SU-DHL-6 (cell line): ENCODE measurements around the gene ARL8B.
A peak's percentile ranks its signal among the peaks of the same experiment; 100 is the strongest.

Source experiments
- H2AFZ ChIP-seq: fragments of 200-600 bp; sonication (generic); 2 replicates; pipeline ENCODE4 v1.6.1; 2014; ENCODE audit warnings: low read depth, mild to moderate bottlenecking, moderate library complexity, mixed read lengths, antibody characterized with exemption, low read length; ENCODE audit not compliant: severe bottlenecking
- H3F3A ChIP-seq: fragments of 200-600 bp; shearing (Covaris generic); 2 replicates; pipeline ENCODE4 v1.6.0; 2016; ENCODE audit warnings: antibody characterized with exemption, mild to moderate bottlenecking; ENCODE audit not compliant: insufficient read depth
- H3K27ac ChIP-seq: fragments of 200-600 bp; sonication (generic); 2 replicates; pipeline ENCODE4 v1.5.1; 2016; ENCODE audit warnings: low read depth, mild to moderate bottlenecking, low read length, moderate library complexity, mixed read lengths
- H3K27me3 ChIP-seq: fragments of 200-600 bp; sonication (generic), shearing (Covaris generic); 2 replicates; pipeline ENCODE4 v1.6.0; 2014; ENCODE audit warnings: mild to moderate bottlenecking, low read length
- H3K36me3 ChIP-seq: fragments of 200-600 bp; sonication (generic); 2 replicates; pipeline ENCODE4 v1.6.1; 2014; ENCODE audit warnings: mild to moderate bottlenecking, low read length, mixed read lengths
- H3K4me2 ChIP-seq: fragments of 300-600, 200-600 bp; shearing (Covaris generic), sonication (generic); 2 replicates; pipeline ENCODE4 v1.6.0; 2014; ENCODE audit warnings: low read length, low read depth, mild to moderate bottlenecking; ENCODE audit not compliant: poor library complexity, severe bottlenecking
- H3K4me3 ChIP-seq: fragments of 200-600 bp; sonication (generic); 2 replicates; pipeline ENCODE4 v1.5.1; 2014; ENCODE audit warnings: antibody characterized with exemption, low read length, mild to moderate bottlenecking, mixed read lengths; ENCODE audit not compliant: insufficient read depth, poor library complexity, severe bottlenecking
- H3K79me2 ChIP-seq: fragments of 200-600 bp; sonication (generic); 2 replicates; pipeline ENCODE4 v1.6.1; 2014; ENCODE audit warnings: mild to moderate bottlenecking, low read length, moderate library complexity; ENCODE audit not compliant: insufficient read depth
- H3K9ac ChIP-seq: fragments of 200-600 bp; sonication (generic); 2 replicates; pipeline ENCODE4 v1.7.0; 2014; ENCODE audit warnings: mild to moderate bottlenecking, low read length
- H3K9me2 ChIP-seq: fragments of 200-600 bp; sonication (generic); replicated peaks from 2 replicates; pipeline ENCODE4 v1.6.1; 2014; ENCODE audit warnings: low read length; ENCODE audit not compliant: insufficient read depth
- H3K9me3 ChIP-seq: fragments of 200-600 bp; sonication (generic); 2 replicates; pipeline ENCODE4 v1.6.1; 2014; ENCODE audit warnings: low read length, mixed read lengths; ENCODE audit not compliant: insufficient read depth
- H4K20me1 ChIP-seq: fragments of 200-600 bp; sonication (generic); 2 replicates; pipeline ENCODE4 v1.6.1; 2014; ENCODE audit warnings: low read depth, mild to moderate bottlenecking, antibody characterized with exemption, low read length, moderate library complexity, mixed read lengths
- EZH2phosphoT487 ChIP-seq: fragments of 200-600 bp; sonication (generic), shearing (Covaris generic); conservative IDR thresholded peaks from 2 replicates; pipeline ENCODE4 v1.6.1; 2018; ENCODE audit warnings: mild to moderate bottlenecking, antibody characterized with exemption, low read length, moderate library complexity, mixed read lengths
- TF ChIP-seq, protein P1 (sequence below): fragments of 200-600 bp; sonication (generic); IDR thresholded peaks from one replicate; pipeline ENCODE4 v1.5.1; 2017; ENCODE audit warnings: antibody characterized with exemption, mild to moderate bottlenecking, low read length, moderate library complexity; ENCODE audit not compliant: insufficient read depth, poor library complexity, severe bottlenecking

The ARL8B gene

DNA sequence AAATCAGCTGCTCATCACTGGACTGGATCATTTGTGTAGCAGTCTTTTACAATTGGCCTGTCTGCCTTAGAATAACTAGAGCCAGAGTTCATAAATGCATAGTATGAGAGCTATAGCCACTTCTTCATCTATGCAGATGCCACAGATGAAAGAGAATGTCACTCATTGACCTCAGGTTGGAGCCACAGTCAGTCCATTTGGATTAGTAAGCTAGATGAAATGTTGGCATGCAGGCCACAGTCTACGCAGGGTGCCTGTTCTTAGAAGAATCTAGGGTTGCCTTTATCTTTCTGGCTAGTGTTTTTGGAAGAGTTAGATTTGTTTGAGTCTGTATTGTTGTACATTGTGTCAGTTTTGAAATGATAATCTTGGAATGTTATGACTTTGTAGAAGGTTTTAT is 40.0 kb downstream of the ARL8B start:
- TF ChIP-seq, protein P1, sequence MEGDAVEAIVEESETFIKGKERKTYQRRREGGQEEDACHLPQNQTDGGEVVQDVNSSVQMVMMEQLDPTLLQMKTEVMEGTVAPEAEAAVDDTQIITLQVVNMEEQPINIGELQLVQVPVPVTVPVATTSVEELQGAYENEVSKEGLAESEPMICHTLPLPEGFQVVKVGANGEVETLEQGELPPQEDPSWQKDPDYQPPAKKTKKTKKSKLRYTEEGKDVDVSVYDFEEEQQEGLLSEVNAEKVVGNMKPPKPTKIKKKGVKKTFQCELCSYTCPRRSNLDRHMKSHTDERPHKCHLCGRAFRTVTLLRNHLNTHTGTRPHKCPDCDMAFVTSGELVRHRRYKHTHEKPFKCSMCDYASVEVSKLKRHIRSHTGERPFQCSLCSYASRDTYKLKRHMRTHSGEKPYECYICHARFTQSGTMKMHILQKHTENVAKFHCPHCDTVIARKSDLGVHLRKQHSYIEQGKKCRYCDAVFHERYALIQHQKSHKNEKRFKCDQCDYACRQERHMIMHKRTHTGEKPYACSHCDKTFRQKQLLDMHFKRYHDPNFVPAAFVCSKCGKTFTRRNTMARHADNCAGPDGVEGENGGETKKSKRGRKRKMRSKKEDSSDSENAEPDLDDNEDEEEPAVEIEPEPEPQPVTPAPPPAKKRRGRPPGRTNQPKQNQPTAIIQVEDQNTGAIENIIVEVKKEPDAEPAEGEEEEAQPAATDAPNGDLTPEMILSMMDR: no peak
- no peak for TF ChIP-seq EZH2phosphoT487
- Histone ChIP-seq H3F3A (0 out of 2 replicates have a peak, but pooled peaks cover 4% of the 10 kb centered on the region), H3K27ac (peak overlapping the region; percentile 28; the same call in 1 of the 2 replicates), H3K4me3 (no peak overlapping the region), H3K9ac (no peak overlapping the region), H3K9me2 (no peaks in the 10 kb centered on the region), H3K36me3 (no peaks in the 10 kb centered on the region), H3K27me3 (no peaks in the 10 kb centered on the region), H3K79me2 (peaks cover 97% of the 10 kb centered on the region), H3K9me3 (no peaks in the 10 kb centered on the region), H4K20me1 (no peaks in the 10 kb centered on the region; the same call in 1 of the 2 replicates), H3K4me2 (peak overlapping the region; percentile 32), H2AFZ (no peak overlapping the region)

DNA sequence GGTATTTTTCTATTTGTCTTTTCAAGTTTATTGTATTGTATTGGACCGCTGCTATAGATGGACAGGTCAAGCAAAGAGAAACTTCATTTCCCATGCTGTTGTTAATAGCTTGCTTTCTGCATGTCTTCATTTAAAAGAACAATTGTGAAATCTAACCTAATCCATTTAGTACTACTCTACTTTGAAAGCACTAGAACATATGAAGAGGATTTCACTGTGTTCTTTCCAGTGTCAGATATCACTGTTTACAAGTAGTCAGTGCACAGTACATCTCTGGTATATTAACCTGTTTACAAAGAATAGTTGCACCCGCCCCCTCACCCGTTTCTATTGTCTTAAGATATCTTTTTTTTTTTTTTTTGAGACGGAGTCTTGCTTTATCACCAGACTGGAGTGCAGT is 43.6 kb downstream of the ARL8B start:
- Histone ChIP-seq H3K9ac (no peak overlapping the region), H3K79me2 (peaks cover 100% of the 10 kb centered on the region)
- TF ChIP-seq, protein P1: no peak
- TF ChIP-seq EZH2phosphoT487: no peak

DNA sequence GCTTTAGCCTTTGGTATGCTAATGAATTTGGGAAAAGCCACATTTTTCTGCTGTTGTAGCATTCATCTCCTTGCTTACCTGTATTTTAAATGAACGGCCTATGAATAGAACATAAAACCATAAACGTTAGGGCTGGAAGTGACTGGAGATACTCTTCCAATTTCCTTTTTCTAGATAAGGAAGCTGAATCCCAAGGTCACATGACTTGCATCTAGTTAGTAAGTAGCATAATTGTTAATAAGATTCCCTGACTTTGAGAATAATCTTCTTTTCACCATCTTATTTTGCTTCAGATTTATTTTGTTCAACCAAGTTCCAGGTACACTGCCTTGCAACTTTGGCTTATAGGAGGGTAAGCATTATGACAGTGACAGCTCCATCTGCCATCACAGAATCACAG is 44.8 kb downstream of the ARL8B start:
- Histone ChIP-seq H3K4me2 (no peak overlapping the region), H3K79me2 (peaks cover 93% of the 10 kb centered on the region), H3K36me3 (peaks cover 3% of the 10 kb centered on the region; the same call in 1 of the 2 replicates), H3K9me3 (no peaks in the 10 kb centered on the region), H2AFZ (no peak overlapping the region), H3K9ac (no peak overlapping the region), H3K27me3 (no peaks in the 10 kb centered on the region), H3K9me2 (no peaks in the 10 kb centered on the region), H3K4me3 (no peak overlapping the region), H4K20me1 (no peaks in the 10 kb centered on the region), H3F3A (peaks cover 6% of the 10 kb centered on the region), H3K27ac (no peak overlapping the region)
- TF ChIP-seq, protein P1: no peak
- no peak for TF ChIP-seq EZH2phosphoT487

More for the DNA sequence above, 43.6 kb downstream of the ARL8B start:
- H3K4me3 ChIP-seq: no peak overlapping the region
- no peaks in the 10 kb centered on the region for H3K27me3 ChIP-seq
- no peaks in the 10 kb centered on the region for H3K36me3 ChIP-seq
- H3K9me3 ChIP-seq: no peaks in the 10 kb centered on the region
- H3F3A ChIP-seq: peaks cover 5% of the 10 kb centered on the region
- peak overlapping the region; percentile 9; the same call in 1 of the 2 replicates for H3K27ac ChIP-seq
- H4K20me1 ChIP-seq: no peaks in the 10 kb centered on the region
- H3K4me2 ChIP-seq: no peak overlapping the region
- no peaks in the 10 kb centered on the region for H3K9me2 ChIP-seq
- no peak overlapping the region for H2AFZ ChIP-seq
